Measurements from ENCODE around the gene KLK7.

The KLK7 gene

DNA sequence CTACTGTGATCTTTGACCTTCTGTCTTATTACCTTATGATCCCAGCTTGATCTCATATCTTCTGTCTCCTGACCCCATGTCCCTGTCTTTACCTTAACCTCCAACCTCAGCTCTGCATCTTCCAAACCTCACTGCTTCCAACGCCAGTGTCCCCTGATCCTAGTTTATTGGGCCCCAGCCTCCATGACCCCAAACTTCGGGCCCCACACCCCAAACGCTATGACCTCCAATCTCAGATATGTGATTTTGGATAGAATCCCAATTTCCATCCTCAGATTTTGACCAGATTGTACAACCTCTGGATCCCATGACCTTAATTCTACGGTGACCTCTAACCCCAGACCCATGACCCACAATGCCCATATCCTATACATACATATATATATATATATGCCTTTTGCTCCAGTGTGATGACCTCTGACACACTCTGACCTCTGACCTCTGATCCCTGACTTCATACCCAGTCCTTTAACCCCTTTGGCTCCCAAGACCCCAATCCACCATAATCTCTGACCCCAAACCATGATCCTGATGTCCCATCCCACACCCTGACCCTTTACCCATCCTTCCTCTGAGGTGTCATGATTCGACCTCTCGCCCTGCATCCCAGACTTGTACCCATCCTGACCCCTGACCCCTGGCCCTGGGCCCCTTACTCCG is 47.6 kb upstream of the KLK7 start (continued):
- TF ChIP-seq, protein P1, sequence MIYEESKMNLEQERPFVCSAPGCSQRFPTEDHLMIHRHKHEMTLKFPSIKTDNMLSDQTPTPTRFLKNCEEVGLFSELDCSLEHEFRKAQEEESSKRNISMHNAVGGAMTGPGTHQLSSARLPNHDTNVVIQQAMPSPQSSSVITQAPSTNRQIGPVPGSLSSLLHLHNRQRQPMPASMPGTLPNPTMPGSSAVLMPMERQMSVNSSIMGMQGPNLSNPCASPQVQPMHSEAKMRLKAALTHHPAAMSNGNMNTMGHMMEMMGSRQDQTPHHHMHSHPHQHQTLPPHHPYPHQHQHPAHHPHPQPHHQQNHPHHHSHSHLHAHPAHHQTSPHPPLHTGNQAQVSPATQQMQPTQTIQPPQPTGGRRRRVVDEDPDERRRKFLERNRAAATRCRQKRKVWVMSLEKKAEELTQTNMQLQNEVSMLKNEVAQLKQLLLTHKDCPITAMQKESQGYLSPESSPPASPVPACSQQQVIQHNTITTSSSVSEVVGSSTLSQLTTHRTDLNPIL (CRISPR knock-in tag; IDR thresholded peaks at IDR 0.05; ENCODE audit: low read depth), result no peak
- no peak for TF ChIP-seq PPARA (CRISPR knock-in tag; IDR thresholded peaks at IDR 0.05; ENCODE audit: borderline replicate concordance)
- no peak for TF ChIP-seq CSDC2 (CRISPR knock-in tag; IDR thresholded peaks at IDR 0.05)
- no peak for TF ChIP-seq TOX (CRISPR knock-in tag; IDR thresholded peaks at IDR 0.05; ENCODE audit: borderline replicate concordance)
- no peak for TF ChIP-seq ZFP30 (CRISPR knock-in tag; IDR thresholded peaks at IDR 0.05)
- no peak for TF ChIP-seq ZC3H10 (CRISPR knock-in tag; IDR thresholded peaks at IDR 0.05)
- TF ChIP-seq ARNTL (CRISPR knock-in tag; IDR thresholded peaks at IDR 0.05; ENCODE audit: borderline replicate concordance, low read depth), result no peak
- no peak for TF ChIP-seq ZNF565 (CRISPR knock-in tag; conservative IDR thresholded peaks at IDR 0.05; ENCODE audit: low read depth)
- no peak for TF ChIP-seq TCF4 (CRISPR knock-in tag; IDR thresholded peaks at IDR 0.05; ENCODE audit: borderline replicate concordance)
- TF ChIP-seq GLIS3 (CRISPR knock-in tag; IDR thresholded peaks at IDR 0.05), result no peak
- no peak for TF ChIP-seq RARB (CRISPR knock-in tag; IDR thresholded peaks at IDR 0.05)

GRCh38 chr19:51030631-51031030 is 46.9 kb upstream of the KLK7 start:
- ATAC-seq, result no peak
- TF ChIP-seq CSDC2 (CRISPR knock-in tag; IDR thresholded peaks at IDR 0.05) (no peak), RARB (CRISPR knock-in tag; IDR thresholded peaks at IDR 0.05) (no peak), ISL1 (CRISPR knock-in tag; IDR thresholded peaks at IDR 0.05) (no peak), ZFP3 (CRISPR knock-in tag; IDR thresholded peaks at IDR 0.05) (no peak), TOX (CRISPR knock-in tag; IDR thresholded peaks at IDR 0.05; ENCODE audit: borderline replicate concordance) (no peak), PPARA (CRISPR knock-in tag; IDR thresholded peaks at IDR 0.05; ENCODE audit: borderline replicate concordance) (no peak), ZNF565 (CRISPR knock-in tag; conservative IDR thresholded peaks at IDR 0.05; ENCODE audit: low read depth) (no peak), ARNTL (CRISPR knock-in tag; IDR thresholded peaks at IDR 0.05; ENCODE audit: borderline replicate concordance, low read depth) (no peak), PATZ1 (CRISPR knock-in tag; IDR thresholded peaks at IDR 0.05; ENCODE audit: borderline replicate concordance) (no peak), ZFP30 (CRISPR knock-in tag; IDR thresholded peaks at IDR 0.05) (no peak)

GRCh38 chr19:51029718-51030117 is 46.0 kb upstream of the KLK7 start:
- peak; percentile 41; the same call in 2 of the 3 replicates for ATAC-seq
- TF ChIP-seq PPARA (CRISPR knock-in tag; IDR thresholded peaks at IDR 0.05; ENCODE audit: borderline replicate concordance), result no peak
- TF ChIP-seq CSRNP3 (CRISPR knock-in tag; IDR thresholded peaks at IDR 0.05), result no peak
- TF ChIP-seq ESRRG (CRISPR knock-in tag; IDR thresholded peaks at IDR 0.05), result no peak
- TF ChIP-seq TSHZ2 (CRISPR knock-in tag; IDR thresholded peaks at IDR 0.05), result no peak
- TF ChIP-seq ZNF70 (CRISPR knock-in tag; IDR thresholded peaks at IDR 0.05), result no peak
- no peak for TF ChIP-seq TCF4 (CRISPR knock-in tag; IDR thresholded peaks at IDR 0.05; ENCODE audit: borderline replicate concordance)
- no peak for TF ChIP-seq ZNF8 (CRISPR knock-in tag; IDR thresholded peaks at IDR 0.05)
- no peak for TF ChIP-seq ZNF565 (CRISPR knock-in tag; conservative IDR thresholded peaks at IDR 0.05; ENCODE audit: low read depth)

GRCh38 chr19:51027873-51028272 is 44.2 kb upstream of the KLK7 start:
- no peak for ATAC-seq
- TF ChIP-seq OSR1 (CRISPR knock-in tag; IDR thresholded peaks at IDR 0.05), result no peak
- TF ChIP-seq, protein P2, sequence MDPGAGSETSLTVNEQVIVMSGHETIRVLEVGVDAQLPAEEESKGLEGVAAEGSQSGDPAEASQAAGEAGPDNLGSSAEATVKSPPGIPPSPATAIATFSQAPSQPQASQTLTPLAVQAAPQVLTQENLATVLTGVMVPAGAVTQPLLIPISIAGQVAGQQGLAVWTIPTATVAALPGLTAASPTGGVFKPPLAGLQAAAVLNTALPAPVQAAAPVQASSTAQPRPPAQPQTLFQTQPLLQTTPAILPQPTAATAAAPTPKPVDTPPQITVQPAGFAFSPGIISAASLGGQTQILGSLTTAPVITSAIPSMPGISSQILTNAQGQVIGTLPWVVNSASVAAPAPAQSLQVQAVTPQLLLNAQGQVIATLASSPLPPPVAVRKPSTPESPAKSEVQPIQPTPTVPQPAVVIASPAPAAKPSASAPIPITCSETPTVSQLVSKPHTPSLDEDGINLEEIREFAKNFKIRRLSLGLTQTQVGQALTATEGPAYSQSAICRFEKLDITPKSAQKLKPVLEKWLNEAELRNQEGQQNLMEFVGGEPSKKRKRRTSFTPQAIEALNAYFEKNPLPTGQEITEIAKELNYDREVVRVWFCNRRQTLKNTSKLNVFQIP (CRISPR knock-in tag; IDR thresholded peaks at IDR 0.05; ENCODE audit: borderline replicate concordance, low read depth), result no peak
- no peak for TF ChIP-seq TOX (CRISPR knock-in tag; IDR thresholded peaks at IDR 0.05; ENCODE audit: borderline replicate concordance)
- no peak for TF ChIP-seq CSDC2 (CRISPR knock-in tag; IDR thresholded peaks at IDR 0.05)
- TF ChIP-seq TCF4 (CRISPR knock-in tag; IDR thresholded peaks at IDR 0.05; ENCODE audit: borderline replicate concordance), result no peak
- no peak for TF ChIP-seq BACH2 (CRISPR knock-in tag; IDR thresholded peaks at IDR 0.05; ENCODE audit: borderline replicate concordance)
- no peak for TF ChIP-seq ZFP30 (CRISPR knock-in tag; IDR thresholded peaks at IDR 0.05)
- no peak for TF ChIP-seq PATZ1 (CRISPR knock-in tag; IDR thresholded peaks at IDR 0.05; ENCODE audit: borderline replicate concordance)
